ENCODE results near the gene CYRIA. TPM values are rescaled to one million over a fixed set of nuclear protein-coding genes. Genes with fewer than 3 reads are reported as not detected.

The CYRIA gene
- total RNA-seq, 2 donors from 2014 or later: 0.86 to 1.4 TPM

- Mint-ChIP-seq H3K9me3 (no peaks in the 10 kb centered on the region), H3K27ac (no peak overlapping the region), H3K36me3 (ENCODE audit: low read depth) (no peaks in the 10 kb centered on the region), H3K4me3 (no peak overlapping the region), H3K4me1 (no peaks in the 10 kb centered on the region), H3K27me3 (ENCODE audit: insufficient read depth) (no peaks in the 10 kb centered on the region)
- H3K9me3 ChIP-seq (ENCODE audit: control insufficient read depth, low read length): no peaks in the 10 kb centered on the region
- H3K9ac ChIP-seq (ENCODE audit: extremely low read depth, low read length, poor library complexity, severe bottlenecking): no peak overlapping the region
- TF ChIP-seq CTCF (conservative IDR thresholded peaks at IDR 0.05): no peak
- H3K4me3 ChIP-seq (ENCODE audit: low read length): no peak overlapping the region
- no peak overlapping the region for H3K27ac ChIP-seq (ENCODE audit: low read depth, low read length)
- DNase-seq: no peak
- H3K36me3 ChIP-seq (ENCODE audit: control insufficient read depth, insufficient read depth, low read length): no peaks in the 10 kb centered on the region
- WGBS, 2 experiments (ENCODE audit: insufficient coverage in 1 of 2, insufficient read length in 1 of 2): 90 to 91% methylated on average over 1 of the region's 1 CpG
- no peaks in the 10 kb centered on the region for H3K4me1 ChIP-seq (ENCODE audit: control insufficient read depth, insufficient read depth, low read length)
- no peaks in the 10 kb centered on the region for H3K27me3 ChIP-seq (ENCODE audit: control insufficient read depth, insufficient read depth, low read length, poor library complexity, severe bottlenecking)
These were observed 21.6 kb upstream of the CYRIA start for GRCh38 chr2:16687222-16687621.

- Mint-ChIP-seq H3K36me3 (ENCODE audit: low read depth) (no peaks in the 10 kb centered on the region), H3K4me3 (no peak overlapping the region), H3K27ac (no peak overlapping the region), H3K4me1 (no peaks in the 10 kb centered on the region), H3K27me3 (ENCODE audit: insufficient read depth) (no peaks in the 10 kb centered on the region), H3K9me3 (no peaks in the 10 kb centered on the region)
- Histone ChIP-seq H3K27ac (ENCODE audit: low read depth, low read length) (no peak overlapping the region), H3K4me1 (ENCODE audit: control insufficient read depth, insufficient read depth, low read length) (no peaks in the 10 kb centered on the region), H3K27me3 (ENCODE audit: control insufficient read depth, insufficient read depth, low read length, poor library complexity, severe bottlenecking) (no peaks in the 10 kb centered on the region), H3K9ac (ENCODE audit: extremely low read depth, low read length, poor library complexity, severe bottlenecking) (no peak overlapping the region), H3K9me3 (ENCODE audit: control insufficient read depth, low read length) (no peaks in the 10 kb centered on the region), H3K36me3 (ENCODE audit: control insufficient read depth, insufficient read depth, low read length) (no peaks in the 10 kb centered on the region), H3K4me3 (ENCODE audit: low read length) (no peak overlapping the region)
- no peak for DNase-seq
- TF ChIP-seq CTCF (conservative IDR thresholded peaks at IDR 0.05): no peak
- 86% methylated on average over 2 of the region's 2 CpGs; no CpG with 5 or more reads in 1 of the 2 experiments for WGBS, 2 experiments (ENCODE audit: insufficient coverage in 1 of 2, insufficient read length in 1 of 2)
These were observed 21.0 kb upstream of the CYRIA start for GRCh38 chr2:16686641-16687040.

- Mint-ChIP-seq H3K9me3 (no peaks in the 10 kb centered on the region), H3K27ac (no peak overlapping the region), H3K27me3 (ENCODE audit: insufficient read depth) (peaks cover 5% of the 10 kb centered on the region), H3K4me3 (no peak overlapping the region), H3K4me1 (no peaks in the 10 kb centered on the region), H3K36me3 (ENCODE audit: low read depth) (no peaks in the 10 kb centered on the region)
- no peak for TF ChIP-seq CTCF (conservative IDR thresholded peaks at IDR 0.05)
- Histone ChIP-seq H3K27me3 (ENCODE audit: control insufficient read depth, insufficient read depth, low read length, poor library complexity, severe bottlenecking) (no peaks in the 10 kb centered on the region), H3K9me3 (ENCODE audit: control insufficient read depth, low read length) (no peaks in the 10 kb centered on the region), H3K36me3 (ENCODE audit: control insufficient read depth, insufficient read depth, low read length) (no peaks in the 10 kb centered on the region), H3K27ac (ENCODE audit: low read depth, low read length) (no peak overlapping the region), H3K4me3 (ENCODE audit: low read length) (no peak overlapping the region), H3K4me1 (ENCODE audit: control insufficient read depth, insufficient read depth, low read length) (no peaks in the 10 kb centered on the region), H3K9ac (ENCODE audit: extremely low read depth, low read length, poor library complexity, severe bottlenecking) (no peak overlapping the region)
- DNase-seq: no peak
These were observed 19.7 kb upstream of the CYRIA start for GRCh38 chr2:16685340-16685715.
